Endothelial cell (in vitro differentiated cells): ENCODE data around the gene TMEM106B. TPM values are rescaled to one million over a fixed set of nuclear protein-coding genes. Genes with fewer than 3 reads are reported as not detected.

Experiments
- DNase-seq: peaks from one replicate; pipeline ENCODE4 v3.0.0; 2021; ENCODE audit warnings: low spot score
- H3K27ac Mint-ChIP-seq: one replicate; pipeline ENCODE4 v1.8.0; 2021; ENCODE audit warnings: mixed read lengths, inconsistent platforms; ENCODE audit not compliant: unreplicated experiment
- H3K27me3 Mint-ChIP-seq: one replicate; pipeline ENCODE4 v1.8.0; 2021; ENCODE audit warnings: mild to moderate bottlenecking, moderate library complexity, mixed read lengths, inconsistent platforms; ENCODE audit not compliant: unreplicated experiment
- H3K36me3 Mint-ChIP-seq: one replicate; pipeline ENCODE4 v1.8.0; 2021; ENCODE audit warnings: mild to moderate bottlenecking, low read depth, mixed read lengths, inconsistent platforms; ENCODE audit not compliant: unreplicated experiment
- H3K4me1 Mint-ChIP-seq: one replicate; pipeline ENCODE4 v1.8.0; 2021; ENCODE audit warnings: mild to moderate bottlenecking, mixed read lengths, inconsistent platforms; ENCODE audit not compliant: unreplicated experiment
- H3K4me3 Mint-ChIP-seq: one replicate; pipeline ENCODE4 v1.8.0; 2021; ENCODE audit warnings: mild to moderate bottlenecking, mixed read lengths, inconsistent platforms; ENCODE audit not compliant: unreplicated experiment
- H3K9me3 Mint-ChIP-seq: one replicate; pipeline ENCODE4 v1.8.0; 2021; ENCODE audit warnings: mixed read lengths, inconsistent platforms; ENCODE audit not compliant: unreplicated experiment
- total RNA-seq: library from RNA; stranded (reverse); fragmentation: NEBNext Ultra II Directional; extraction: Animal tissue kit (Norgen Biotek cat#: 25700); gene quantifications from one replicate; pipeline ENCODE4 v1.2.1, GENCODE V29; 2021; ENCODE audit not compliant: unreplicated experiment
- TF ChIP-seq, protein P1 (sequence below): fragments of 200-600 bp; sonication (generic); IDR thresholded peaks from one replicate; pipeline ENCODE4 v1.5.0; 2021; ENCODE audit warnings: antibody characterized with exemption; ENCODE audit not compliant: unreplicated experiment

Gene TMEM106B
- total RNA-seq, 1 donor from 2014 or later, result 23.2 TPM

DNA sequence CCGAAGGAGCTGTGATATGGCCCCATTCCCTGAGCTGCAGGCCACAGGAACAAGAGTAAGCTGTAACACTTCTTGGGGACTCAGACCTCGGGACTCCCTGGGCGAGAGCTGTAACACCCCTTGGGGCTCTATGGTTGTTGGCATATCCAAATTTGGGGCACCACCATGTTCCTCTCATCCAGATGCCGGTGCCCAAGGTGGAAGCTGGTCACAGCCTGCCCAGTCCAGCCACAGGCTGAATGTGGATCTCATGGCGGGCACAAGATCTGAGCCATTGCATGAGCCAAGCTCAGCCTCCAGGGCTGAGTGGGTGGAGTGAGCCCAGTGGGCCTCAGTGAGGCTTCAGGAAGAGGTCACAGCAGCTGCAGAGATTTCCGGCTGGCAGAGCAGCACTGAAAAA is 78.9 kb downstream of the TMEM106B start:
- TF ChIP-seq, protein P1, sequence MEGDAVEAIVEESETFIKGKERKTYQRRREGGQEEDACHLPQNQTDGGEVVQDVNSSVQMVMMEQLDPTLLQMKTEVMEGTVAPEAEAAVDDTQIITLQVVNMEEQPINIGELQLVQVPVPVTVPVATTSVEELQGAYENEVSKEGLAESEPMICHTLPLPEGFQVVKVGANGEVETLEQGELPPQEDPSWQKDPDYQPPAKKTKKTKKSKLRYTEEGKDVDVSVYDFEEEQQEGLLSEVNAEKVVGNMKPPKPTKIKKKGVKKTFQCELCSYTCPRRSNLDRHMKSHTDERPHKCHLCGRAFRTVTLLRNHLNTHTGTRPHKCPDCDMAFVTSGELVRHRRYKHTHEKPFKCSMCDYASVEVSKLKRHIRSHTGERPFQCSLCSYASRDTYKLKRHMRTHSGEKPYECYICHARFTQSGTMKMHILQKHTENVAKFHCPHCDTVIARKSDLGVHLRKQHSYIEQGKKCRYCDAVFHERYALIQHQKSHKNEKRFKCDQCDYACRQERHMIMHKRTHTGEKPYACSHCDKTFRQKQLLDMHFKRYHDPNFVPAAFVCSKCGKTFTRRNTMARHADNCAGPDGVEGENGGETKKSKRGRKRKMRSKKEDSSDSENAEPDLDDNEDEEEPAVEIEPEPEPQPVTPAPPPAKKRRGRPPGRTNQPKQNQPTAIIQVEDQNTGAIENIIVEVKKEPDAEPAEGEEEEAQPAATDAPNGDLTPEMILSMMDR, result no peak
- Mint-ChIP-seq H3K9me3 (no peaks in the 10 kb centered on the region), H3K36me3 (peaks cover 4% of the 10 kb centered on the region), H3K27ac (no peak overlapping the region), H3K4me3 (no peak overlapping the region), H3K4me1 (no peaks in the 10 kb centered on the region), H3K27me3 (peaks cover 3% of the 10 kb centered on the region)
- no peak for DNase-seq

DNA sequence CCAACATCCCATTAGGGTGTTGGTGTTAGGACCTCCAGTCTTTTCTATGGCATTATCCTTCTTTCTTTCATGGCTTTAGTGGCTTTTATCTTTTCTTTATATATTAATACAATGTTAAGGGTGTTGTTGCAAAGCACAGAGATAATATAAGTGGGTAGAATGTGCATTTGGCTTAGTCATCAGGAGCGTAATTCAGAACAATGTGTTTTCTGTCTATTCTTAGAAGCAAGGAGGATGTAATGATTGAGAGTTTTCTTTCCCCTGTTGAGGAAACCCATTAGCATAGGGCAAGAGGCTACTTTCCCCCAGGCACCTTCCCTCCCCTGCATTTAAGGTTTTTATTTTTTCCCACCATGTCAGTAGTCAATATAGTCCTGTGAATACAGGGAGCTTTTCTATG is 79.7 kb downstream of the TMEM106B start:
- no peaks in the 10 kb centered on the region for H3K9me3 Mint-ChIP-seq
- no peak overlapping the region for H3K27ac Mint-ChIP-seq
- no peak overlapping the region for H3K4me3 Mint-ChIP-seq
- peaks cover 4% of the 10 kb centered on the region for H3K36me3 Mint-ChIP-seq
- DNase-seq, result no peak
- TF ChIP-seq, protein P1, result no peak
- no peaks in the 10 kb centered on the region for H3K4me1 Mint-ChIP-seq
- peaks cover 3% of the 10 kb centered on the region for H3K27me3 Mint-ChIP-seq

DNA sequence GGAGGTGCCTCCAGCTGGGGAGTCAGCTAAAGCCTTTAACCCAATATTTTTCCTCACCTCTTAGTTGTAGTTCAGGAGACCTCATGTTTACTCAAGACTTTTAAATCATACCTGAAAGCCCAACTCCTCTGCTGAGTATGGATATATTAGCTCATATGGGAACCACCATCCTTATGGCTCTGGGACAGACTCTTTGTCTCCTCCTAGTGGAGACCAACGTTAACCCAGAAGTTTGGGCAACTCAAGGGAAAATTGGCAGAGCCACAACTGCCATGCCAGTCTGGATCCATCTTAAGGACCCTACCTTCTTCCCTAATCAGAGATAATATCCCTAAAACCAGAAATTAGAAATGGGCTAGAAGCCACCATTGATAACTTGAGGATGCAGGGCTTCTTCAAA is 80.8 kb downstream of the TMEM106B start:
- Mint-ChIP-seq H3K36me3 (peaks cover 4% of the 10 kb centered on the region), H3K9me3 (no peaks in the 10 kb centered on the region), H3K4me1 (no peaks in the 10 kb centered on the region), H3K27me3 (peaks cover 3% of the 10 kb centered on the region), H3K4me3 (no peak overlapping the region), H3K27ac (no peak overlapping the region)
- DNase-seq, result no peak
- TF ChIP-seq, protein P1, result no peak

Other genes starting within 250 kb of the TMEM106B start
- gene VWDE, start 192.6 kb downstream of the TMEM106B start, total RNA-seq, result 3.2 TPM